ENCODE measurements around the gene PXDN. TPM values are rescaled to one million over a fixed set of nuclear protein-coding genes. Genes with fewer than 3 reads are reported as not detected.
"Not testable (repeated sequence)": the region's sequence is repeated elsewhere in the genome, so short reads cannot be mapped to it uniquely, and the experiment has no call there.

PXDN gene
- total and polyA plus RNA-seq, 4 donors: 10.6 to 109 (median 81.7) TPM

DNA sequence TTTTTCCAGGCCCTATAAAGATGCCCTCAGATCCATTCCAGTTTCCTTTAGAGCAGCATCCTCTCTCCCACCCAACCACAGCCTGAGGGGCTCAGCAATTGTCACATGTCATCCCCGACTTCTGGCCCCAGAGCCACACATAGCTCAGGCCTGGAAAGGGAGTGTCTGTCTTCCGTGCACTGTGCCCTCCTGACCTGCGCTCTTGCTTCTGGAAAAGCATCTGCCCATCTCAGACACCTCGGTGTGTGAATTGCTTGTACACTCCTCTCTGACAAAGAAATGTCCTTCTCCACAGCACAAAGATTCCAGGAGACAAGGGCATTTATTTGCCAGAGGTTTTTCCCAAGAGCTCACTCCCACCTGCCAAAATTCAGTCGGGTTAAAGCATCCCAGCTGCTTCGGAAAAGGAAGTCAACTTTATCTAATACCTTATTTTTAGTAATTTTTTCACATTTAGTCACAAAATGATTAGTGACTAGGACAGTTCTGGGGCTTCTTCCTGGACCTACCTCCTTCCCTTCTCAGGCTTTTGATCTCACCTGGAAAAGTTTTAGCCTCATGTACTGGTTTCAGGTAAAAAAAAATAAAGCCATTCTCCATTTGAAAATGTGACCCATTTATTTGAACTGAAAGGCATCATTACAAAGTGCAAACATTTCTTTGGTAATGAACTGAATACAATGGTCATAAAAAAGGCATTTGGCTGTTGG lies 112.9 kb downstream of the PXDN start:
- intact Hi-C loops (cut with DNase I): no loop called here
- Histone ChIP-seq H3K27me3 (ENCODE audit: control insufficient read depth in 1 of 2, insufficient read depth in 2 of 2, low read length in 1 of 2) (no peaks in the 10 kb centered on the region), H3K36me3 (ENCODE audit: control insufficient read depth in 1 of 2, insufficient read depth in 2 of 2, low read length in 1 of 2) (peaks cover 3 to 7% of the 10 kb centered on the region in 2 donors), H3K9me3 (ENCODE audit: control insufficient read depth, low read length) (no peaks in the 10 kb centered on the region), H3K4me3 (ENCODE audit: low read length in 2 of 2) (no peak overlapping the region), H3K27ac (ENCODE audit: low read depth in 1 of 2, low read length in 2 of 2) (no peak overlapping the region), H3K4me1 (ENCODE audit: control insufficient read depth in 1 of 2, insufficient read depth in 2 of 2, low read length in 2 of 2) (no peaks in the 10 kb centered on the region)
- no peak for ATAC-seq (ENCODE audit: low FRiP score)
- WGBS, 2 donors: 62 to 68% methylated on average over 6 of the region's 6 CpGs
- peak in 1 of 2 donors; percentile 21 for DNase-seq

DNA sequence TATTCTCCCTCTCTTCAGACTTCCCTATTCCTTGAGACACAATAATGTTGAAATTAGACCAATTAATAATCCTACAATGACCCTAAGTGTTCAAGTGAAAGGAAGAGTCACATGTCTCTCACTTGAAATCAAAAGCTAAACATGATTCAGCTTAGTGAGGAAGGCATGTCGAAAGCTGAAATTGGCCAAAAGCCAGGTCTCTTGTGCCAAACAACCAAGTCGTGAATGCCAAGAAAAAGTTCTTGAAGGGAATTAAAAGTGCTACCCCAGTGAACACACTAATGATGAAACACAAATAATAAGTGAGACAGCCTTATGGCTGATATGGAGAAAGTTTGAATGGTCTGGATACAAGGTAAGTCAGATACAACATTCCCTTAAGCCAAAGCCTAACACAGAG lies 115.4 kb downstream of the PXDN start:
- no peaks in the 10 kb centered on the region for H3K9me3 ChIP-seq (ENCODE audit: control insufficient read depth, low read length)
- no peak overlapping the region for H3K27ac ChIP-seq (ENCODE audit: low read depth in 1 of 2, low read length in 2 of 2)
- DNase-seq (peak in 1 of 2 donors; percentile 70), ATAC-seq (ENCODE audit: low FRiP score) (no peak)
- H3K27me3 ChIP-seq (ENCODE audit: control insufficient read depth in 1 of 2, insufficient read depth in 2 of 2, low read length in 1 of 2): no peaks in the 10 kb centered on the region
- H3K4me3 ChIP-seq (ENCODE audit: low read length in 2 of 2): no peak overlapping the region
- WGBS, 2 donors: 0 to 1% methylated on average over 2 of the region's 2 CpGs
- intact Hi-C loops (cut with DNase I): no loop called here
- peaks cover 2 to 3% of the 10 kb centered on the region in 2 donors for H3K36me3 ChIP-seq (ENCODE audit: control insufficient read depth in 1 of 2, insufficient read depth in 2 of 2, low read length in 1 of 2)
- H3K4me1 ChIP-seq (ENCODE audit: control insufficient read depth in 1 of 2, insufficient read depth in 2 of 2, low read length in 2 of 2): no peaks in the 10 kb centered on the region

DNA sequence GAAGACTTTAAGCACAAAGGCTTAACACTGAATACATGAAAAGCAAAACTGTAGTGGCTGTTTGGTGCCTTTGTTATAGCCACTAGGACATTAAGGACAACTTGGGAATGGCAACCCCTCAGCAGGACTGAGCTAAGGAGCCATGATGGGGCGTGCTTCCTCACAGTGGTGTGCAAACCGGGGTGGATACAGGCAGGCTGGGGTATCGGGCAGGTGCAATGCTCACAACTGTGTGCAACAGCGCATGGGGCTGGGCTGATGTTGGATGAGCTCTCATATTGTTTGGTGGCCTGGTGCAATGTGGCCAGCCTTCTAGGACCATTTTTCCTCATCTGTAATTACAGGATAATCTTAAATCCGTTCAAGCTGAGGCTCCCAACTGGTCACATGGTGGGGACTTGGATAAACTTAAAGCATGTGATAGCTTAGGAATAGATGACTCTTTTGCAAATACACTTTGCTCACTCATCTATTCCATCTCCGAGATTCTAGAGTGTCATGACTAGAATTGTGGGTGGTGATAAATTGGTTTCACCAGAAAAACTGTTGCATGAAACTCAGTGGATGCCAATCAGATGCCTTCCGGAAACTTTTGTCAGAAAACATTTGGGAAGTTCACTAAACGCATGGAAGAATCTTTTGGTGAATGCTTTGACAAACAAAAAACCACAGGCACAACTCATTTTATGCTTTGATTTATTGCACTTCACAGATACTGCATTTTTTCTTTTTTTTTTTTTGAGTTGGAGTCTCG lies 116.5 kb downstream of the PXDN start:
- no peak overlapping the region for H3K27ac ChIP-seq (ENCODE audit: low read depth in 1 of 2, low read length in 2 of 2)
- no peak overlapping the region for H3K4me3 ChIP-seq (ENCODE audit: low read length in 2 of 2)
- DNase-seq (peak in 1 of 2 donors; percentile 17), ATAC-seq (ENCODE audit: low FRiP score) (no peak)
- no peaks in the 10 kb centered on the region for H3K9me3 ChIP-seq (ENCODE audit: control insufficient read depth, low read length)
- intact Hi-C loops (cut with DNase I): no loop called here
- 70 to 76% methylated on average over 9 of the region's 9 CpGs for WGBS, 2 donors
- no peaks in the 10 kb centered on the region for H3K4me1 ChIP-seq (ENCODE audit: control insufficient read depth in 1 of 2, insufficient read depth in 2 of 2, low read length in 2 of 2)
- no peaks in the 10 kb centered on the region for H3K27me3 ChIP-seq (ENCODE audit: control insufficient read depth in 1 of 2, insufficient read depth in 2 of 2, low read length in 1 of 2)
- H3K36me3 ChIP-seq (ENCODE audit: control insufficient read depth in 1 of 2, insufficient read depth in 2 of 2, low read length in 1 of 2): peaks cover 0 to 2% of the 10 kb centered on the region in 2 donors

DNA sequence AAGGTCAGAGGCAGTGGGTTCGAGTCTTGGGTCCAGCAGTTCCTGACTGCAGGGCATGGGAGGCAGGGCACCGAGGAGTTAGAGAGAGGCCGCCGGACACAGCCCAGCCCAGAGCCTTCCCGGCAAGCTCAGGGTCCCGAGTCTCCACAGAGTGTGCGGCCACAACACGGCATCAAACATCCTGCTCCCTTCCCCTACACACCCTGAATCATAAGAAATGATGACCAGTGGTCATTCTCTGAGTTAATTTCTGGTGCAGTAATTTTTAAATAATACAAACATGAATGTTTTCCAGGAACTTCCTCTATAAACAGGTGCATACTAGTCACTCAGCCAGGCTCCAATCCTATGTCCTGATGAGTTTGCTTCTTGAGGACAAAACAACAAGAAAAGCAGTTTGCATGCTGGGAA lies 118.0 kb downstream of the PXDN start:
- Histone ChIP-seq H3K27me3 (ENCODE audit: control insufficient read depth in 1 of 2, insufficient read depth in 2 of 2, low read length in 1 of 2) (no peaks in the 10 kb centered on the region), H3K4me1 (ENCODE audit: control insufficient read depth in 1 of 2, insufficient read depth in 2 of 2, low read length in 2 of 2) (no peaks in the 10 kb centered on the region), H3K36me3 (ENCODE audit: control insufficient read depth in 1 of 2, insufficient read depth in 2 of 2, low read length in 1 of 2) (no peaks in the 10 kb centered on the region), H3K4me3 (ENCODE audit: low read length in 2 of 2) (no peak overlapping the region), H3K9me3 (ENCODE audit: control insufficient read depth, low read length) (no peaks in the 10 kb centered on the region), H3K27ac (ENCODE audit: low read depth in 1 of 2, low read length in 2 of 2) (no peak overlapping the region)
- intact Hi-C loops (cut with DNase I): no loop called here
- WGBS, 2 donors: 81 to 86% methylated on average over 8 of the region's 8 CpGs
- ATAC-seq (ENCODE audit: low FRiP score): no peak
- DNase-seq: peak in 1 of 2 donors; percentile 25

DNA sequence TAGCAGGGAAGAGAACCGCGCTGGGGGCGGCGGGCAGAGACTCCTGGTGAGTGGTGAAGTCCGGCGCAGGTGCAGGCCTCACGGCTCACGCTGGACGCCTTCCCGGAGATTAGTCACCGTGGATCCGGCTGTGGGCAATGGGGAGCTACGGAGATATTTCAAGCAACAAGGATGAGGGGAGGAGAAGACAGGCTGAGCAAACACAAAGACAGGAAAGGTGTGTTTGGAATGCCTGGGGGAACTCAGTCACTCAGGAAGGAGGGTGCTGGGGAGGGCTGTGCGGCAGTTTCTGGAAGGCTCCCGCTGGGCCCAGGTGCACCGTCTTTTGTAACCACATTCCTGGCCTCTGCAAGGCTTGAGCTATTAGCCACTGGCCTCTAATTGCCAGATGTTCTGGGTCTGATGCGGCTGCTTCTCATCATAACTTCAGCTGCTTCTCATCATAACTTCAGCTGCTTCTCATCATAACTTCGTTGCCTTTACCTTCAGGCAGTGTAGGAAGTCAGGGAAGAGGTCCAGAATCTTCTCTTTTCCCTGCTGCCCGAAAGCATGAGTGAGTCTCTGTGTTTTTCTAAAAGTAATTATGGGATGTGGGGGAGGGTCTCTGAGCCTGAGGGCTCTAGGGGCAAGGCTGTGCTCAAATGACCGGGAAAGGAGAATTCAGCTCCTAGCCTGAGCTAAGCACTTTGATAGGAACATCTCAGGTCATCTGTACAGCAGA lies 118.9 kb downstream of the PXDN start:
- H3K36me3 ChIP-seq (ENCODE audit: control insufficient read depth in 1 of 2, insufficient read depth in 2 of 2, low read length in 1 of 2): no peaks in the 10 kb centered on the region
- no peak overlapping the region for H3K4me3 ChIP-seq (ENCODE audit: low read length in 2 of 2)
- intact Hi-C loops (cut with DNase I): no loop called here
- H3K27me3 ChIP-seq (ENCODE audit: control insufficient read depth in 1 of 2, insufficient read depth in 2 of 2, low read length in 1 of 2): no peaks in the 10 kb centered on the region
- H3K27ac ChIP-seq (ENCODE audit: low read depth in 1 of 2, low read length in 2 of 2): no peak overlapping the region
- DNase-seq (peak in 1 of 2 donors; percentile 42), ATAC-seq (ENCODE audit: low FRiP score) (no peak)
- H3K9me3 ChIP-seq (ENCODE audit: control insufficient read depth, low read length): no peaks in the 10 kb centered on the region
- 62 to 63% methylated on average over 20 of the region's 20 CpGs for WGBS, 2 donors
- no peaks in the 10 kb centered on the region for H3K4me1 ChIP-seq (ENCODE audit: control insufficient read depth in 1 of 2, insufficient read depth in 2 of 2, low read length in 2 of 2)

DNA sequence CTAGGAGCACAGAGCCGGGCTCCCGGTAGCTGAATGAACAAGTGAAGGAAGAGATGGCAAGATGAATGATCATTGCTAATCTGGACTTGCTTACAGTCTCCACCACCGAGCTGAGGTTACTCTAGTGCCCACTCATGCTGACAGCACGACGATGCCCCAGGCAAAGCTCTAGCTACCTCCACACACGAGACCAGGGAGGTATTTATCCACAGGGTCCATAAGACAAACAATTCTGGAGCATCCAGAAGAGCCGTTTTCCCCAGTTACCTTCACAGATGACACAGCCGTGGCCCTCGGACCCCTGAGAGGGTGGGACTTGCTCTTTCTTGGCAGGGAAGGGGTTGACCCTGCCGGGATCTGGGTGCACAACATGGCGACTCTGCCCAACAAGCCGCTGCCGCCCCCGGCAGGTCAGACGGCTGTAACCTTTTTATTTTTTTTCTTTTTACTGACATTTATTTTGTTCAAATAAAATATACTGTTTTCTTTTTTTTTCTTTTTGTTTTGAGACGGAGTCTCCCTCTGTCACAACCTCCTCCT lies 120.3 kb downstream of the PXDN start:
- Histone ChIP-seq H3K4me1 (ENCODE audit: control insufficient read depth in 1 of 2, insufficient read depth in 2 of 2, low read length in 2 of 2) (no peaks in the 10 kb centered on the region), H3K9me3 (ENCODE audit: control insufficient read depth, low read length) (no peaks in the 10 kb centered on the region), H3K27me3 (ENCODE audit: control insufficient read depth in 1 of 2, insufficient read depth in 2 of 2, low read length in 1 of 2) (no peaks in the 10 kb centered on the region), H3K4me3 (ENCODE audit: low read length in 2 of 2) (no peak overlapping the region), H3K36me3 (ENCODE audit: control insufficient read depth in 1 of 2, insufficient read depth in 2 of 2, low read length in 1 of 2) (no peaks in the 10 kb centered on the region), H3K27ac (ENCODE audit: low read depth in 1 of 2, low read length in 2 of 2) (no peak overlapping the region)
- ATAC-seq (ENCODE audit: low FRiP score): no peak
- DNase-seq: peak in 1 of 2 donors; percentile 15
- intact Hi-C loops (cut with DNase I): no loop called here
- 91% methylated on average over 16 of the region's 16 CpGs for WGBS, 2 donors

- WGBS, 2 donors: 80 to 81% methylated on average over 11 of the region's 11 CpGs
- no peaks in the 10 kb centered on the region for H3K9me3 ChIP-seq (ENCODE audit: control insufficient read depth, low read length)
These were observed 121.7 kb downstream of the PXDN start for GRCh38 chr2:1622521-1623200.

GRCh38 chr2:1621976-1622375 lies 122.3 kb downstream of the PXDN start:
- H3K9me3 ChIP-seq (ENCODE audit: control insufficient read depth, low read length); H3K27ac ChIP-seq (ENCODE audit: low read depth in 1 of 2, low read length in 2 of 2); H3K36me3 ChIP-seq (ENCODE audit: control insufficient read depth in 1 of 2, insufficient read depth in 2 of 2, low read length in 1 of 2); DNase-seq; H3K4me1 ChIP-seq (ENCODE audit: control insufficient read depth in 1 of 2, insufficient read depth in 2 of 2, low read length in 2 of 2); H3K4me3 ChIP-seq (ENCODE audit: low read length in 2 of 2); intact Hi-C loops (cut with DNase I); H3K27me3 ChIP-seq (ENCODE audit: control insufficient read depth in 1 of 2, insufficient read depth in 2 of 2, low read length in 1 of 2); ATAC-seq (ENCODE audit: low FRiP score): not testable (repeated sequence)
- WGBS, 2 donors: 70 to 82% methylated on average over 3 of the region's 3 CpGs

More at GRCh38 chr2:1622521-1623200, 121.7 kb downstream of the PXDN start:
- H3K4me3 ChIP-seq (ENCODE audit: low read length in 2 of 2): no peak overlapping the region
- no peaks in the 10 kb centered on the region for H3K27me3 ChIP-seq (ENCODE audit: control insufficient read depth in 1 of 2, insufficient read depth in 2 of 2, low read length in 1 of 2)
- DNase-seq: peak in 1 of 2 donors; percentile 17
- H3K4me1 ChIP-seq (ENCODE audit: control insufficient read depth in 1 of 2, insufficient read depth in 2 of 2, low read length in 2 of 2): no peaks in the 10 kb centered on the region
- no peak for ATAC-seq (ENCODE audit: low FRiP score)
- H3K36me3 ChIP-seq (ENCODE audit: control insufficient read depth in 1 of 2, insufficient read depth in 2 of 2, low read length in 1 of 2): no peaks in the 10 kb centered on the region
- intact Hi-C loops (cut with DNase I): no loop called here
- H3K27ac ChIP-seq (ENCODE audit: low read depth in 1 of 2, low read length in 2 of 2): no peak overlapping the region
